Suprapubic skin (tissue), 4 donors: ENCODE measurements around the gene NDUFS3. TPM values are rescaled to one million over a fixed set of nuclear protein-coding genes. Genes with fewer than 3 reads are reported as not detected.
"Not testable (repeated sequence)": the region's sequence is repeated elsewhere in the genome, so short reads cannot be mapped to it uniquely, and the experiment has no call there.

ENCODE experiments used
- DNase-seq, 2 donors: peaks; one replicate each; pipeline ENCODE4 v3.0.0-alpha.2; 2019; ENCODE audit warnings: low spot score in 2 of 2
- H3K27ac ChIP-seq: fragments of 200-600 bp; sonication (generic); one replicate; pipeline ENCODE4 v1.5.1; 2019
- H3K27me3 ChIP-seq: fragments of 200-600 bp; sonication (generic); one replicate; pipeline ENCODE4 v1.5.1; 2019
- H3K36me3 ChIP-seq: fragments of 200-600 bp; sonication (generic); one replicate; pipeline ENCODE4 v1.5.1; 2019
- H3K4me1 ChIP-seq: fragments of 200-600 bp; sonication (generic); one replicate; pipeline ENCODE4 v1.5.1; 2019
- H3K4me3 ChIP-seq: fragments of 200-600 bp; sonication (generic); one replicate; pipeline ENCODE4 v1.5.1; 2019; ENCODE audit warnings: mild to moderate bottlenecking
- H3K9me3 ChIP-seq: fragments of 200-600 bp; sonication (generic); one replicate; pipeline ENCODE4 v1.5.1; 2019
- EP300 ChIP-seq: sonication (generic); formaldehyde crosslinking; IDR thresholded peaks from one replicate; pipeline ENCODE4 v1.6.1; 2017; ENCODE audit warnings: antibody characterized with exemption
- POLR2A ChIP-seq, 2 donors: fragments of 450-650 bp; IDR thresholded peaks; one replicate each; pipeline ENCODE4 v1.6.1; 2017; ENCODE audit warnings: antibody characterized with exemption in 2 of 2, mild to moderate bottlenecking in 2 of 2, moderate library complexity in 2 of 2
- POLR2AphosphoS5 ChIP-seq, 3 donors: sonication (generic); formaldehyde crosslinking; IDR thresholded peaks; one replicate each; pipeline ENCODE4 v1.6.1; 2017; ENCODE audit warnings: antibody characterized with exemption in 3 of 3
- WGBS: methylation state at CpG from one replicate; pipeline ENCODE4 v1.1.5; 2018; 5-methylcytosine and 5-hydroxymethylcytosine counted together
- total RNA-seq, 4 donors: library from RNA; depleted of rRNA; stranded (reverse); fragments of >200 nt; gene quantifications; one replicate each; pipeline ENCODE4 v1.1.0, GENCODE V29; 2016
- TF ChIP-seq, protein P1 (sequence below), 2 donors: fragments of 200-600 bp in 1 of 2; fragments of 450-650 bp in 1 of 2; sonication (generic) in 1 of 2; IDR thresholded peaks; one replicate each; pipeline ENCODE4 v1.5.1; 2016 to 2019; ENCODE audit warnings: antibody characterized with exemption in 2 of 2, mild to moderate bottlenecking in 1 of 2, moderate library complexity in 1 of 2

Gene NDUFS3
- 10 to 100 TPM; 41.3 to 79.5 (median 62.5) TPM for total RNA-seq

DNA sequence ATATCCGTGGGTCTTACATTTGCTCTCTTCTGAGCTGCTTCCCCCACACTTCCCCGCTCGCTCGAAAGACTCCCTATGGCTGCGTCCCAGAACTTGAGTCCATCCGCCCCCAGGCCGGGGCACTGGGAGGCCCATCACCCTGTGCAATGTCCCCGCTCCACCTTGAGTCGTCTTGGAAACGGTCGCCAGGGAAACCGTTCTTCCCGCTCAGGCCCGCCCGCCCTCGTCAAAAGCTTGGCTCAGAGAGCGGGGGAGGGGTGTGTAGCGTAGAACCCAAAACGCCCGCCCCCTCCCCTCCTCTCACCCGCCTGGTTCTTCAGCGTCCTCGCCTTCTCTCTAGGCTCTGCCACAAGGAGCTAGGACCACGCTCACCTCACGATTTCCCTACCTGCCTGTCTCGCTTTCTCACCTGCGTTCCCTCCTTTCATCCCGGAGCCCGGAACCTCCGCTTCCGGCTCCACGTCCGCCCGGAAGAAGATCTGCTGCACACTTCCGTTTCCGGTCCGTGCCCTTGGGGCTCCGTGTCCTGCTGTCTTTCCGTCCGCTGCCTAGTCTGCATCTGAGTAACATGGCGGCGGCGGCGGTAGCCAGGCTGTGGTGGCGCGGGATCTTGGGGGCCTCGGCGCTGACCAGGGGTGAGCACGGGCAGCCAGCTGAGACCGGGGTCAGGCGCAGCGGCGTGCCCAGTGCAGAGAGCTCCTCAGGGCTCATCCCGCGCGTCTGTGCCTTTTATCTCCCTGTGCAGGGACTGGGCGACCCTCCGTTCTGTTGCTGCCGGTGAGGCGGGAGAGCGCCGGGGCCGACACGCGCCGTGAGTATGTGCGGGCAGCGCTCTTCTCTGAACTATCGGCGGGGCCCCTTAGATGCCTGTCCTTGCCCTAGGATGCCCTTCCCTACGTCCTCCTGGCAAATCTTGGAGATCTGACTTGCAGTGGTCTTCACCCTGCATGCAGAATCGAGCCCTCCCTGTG lies at the start of gene NDUFS3, which contains the start of gene KBTBD4:
Gene NDUFS3 (plus strand): TSS at position 551 of the 971 bp plus-strand sequence. CDS start 18 bp downstream, at position 569.
Gene KBTBD4 (minus strand): TSS at position 447 of the 971 bp plus-strand sequence. CDS start 19 bp downstream, at position 428.
- Histone ChIP-seq H3K4me3 (peak within 1 kb of the TSS; percentile 89), H3K4me1 (peaks cover 37% of the 10 kb centered on the region), H3K9me3 (no peaks in the 10 kb centered on the region), H3K27me3 (no peaks in the 10 kb centered on the region), H3K36me3 (peaks cover 53% of the 10 kb centered on the region), H3K27ac (peak within 1 kb of the TSS; percentile 86)
- DNase-seq, result peak; percentile 93 to 96
- TF ChIP-seq, protein P1, sequence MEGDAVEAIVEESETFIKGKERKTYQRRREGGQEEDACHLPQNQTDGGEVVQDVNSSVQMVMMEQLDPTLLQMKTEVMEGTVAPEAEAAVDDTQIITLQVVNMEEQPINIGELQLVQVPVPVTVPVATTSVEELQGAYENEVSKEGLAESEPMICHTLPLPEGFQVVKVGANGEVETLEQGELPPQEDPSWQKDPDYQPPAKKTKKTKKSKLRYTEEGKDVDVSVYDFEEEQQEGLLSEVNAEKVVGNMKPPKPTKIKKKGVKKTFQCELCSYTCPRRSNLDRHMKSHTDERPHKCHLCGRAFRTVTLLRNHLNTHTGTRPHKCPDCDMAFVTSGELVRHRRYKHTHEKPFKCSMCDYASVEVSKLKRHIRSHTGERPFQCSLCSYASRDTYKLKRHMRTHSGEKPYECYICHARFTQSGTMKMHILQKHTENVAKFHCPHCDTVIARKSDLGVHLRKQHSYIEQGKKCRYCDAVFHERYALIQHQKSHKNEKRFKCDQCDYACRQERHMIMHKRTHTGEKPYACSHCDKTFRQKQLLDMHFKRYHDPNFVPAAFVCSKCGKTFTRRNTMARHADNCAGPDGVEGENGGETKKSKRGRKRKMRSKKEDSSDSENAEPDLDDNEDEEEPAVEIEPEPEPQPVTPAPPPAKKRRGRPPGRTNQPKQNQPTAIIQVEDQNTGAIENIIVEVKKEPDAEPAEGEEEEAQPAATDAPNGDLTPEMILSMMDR (IDR thresholded peaks at IDR 0.05), result no peak
- peak; percentile 29 to 99 (median 95) for TF ChIP-seq POLR2AphosphoS5 (IDR thresholded peaks at IDR 0.05)
- peak in 1 of 2 donors; percentile 27 for TF ChIP-seq POLR2A (IDR thresholded peaks at IDR 0.05)
- WGBS, result 0% methylated on average over 53 of the region's 72 CpGs

DNA sequence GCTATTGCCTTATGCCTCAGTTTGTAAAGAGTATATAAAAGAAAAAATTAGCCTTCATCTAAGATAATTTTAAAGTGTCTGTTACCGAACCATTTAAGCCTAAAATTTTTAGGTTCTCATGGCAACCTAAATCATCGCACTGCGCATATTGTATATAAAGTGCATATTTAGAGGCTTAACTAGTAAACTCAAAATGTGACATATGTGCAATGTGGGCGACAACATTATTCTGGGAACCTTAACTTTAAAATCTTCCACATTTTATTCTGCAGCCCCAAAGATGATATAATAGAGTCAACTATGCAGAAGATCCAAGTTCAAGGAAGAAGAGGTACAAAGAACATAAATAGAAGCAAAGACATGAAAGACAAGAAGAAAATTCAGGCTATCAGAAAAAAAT lies 48.9 kb upstream of the NDUFS3 start:
- no peak overlapping the region for H3K4me3 ChIP-seq
- no peak for TF ChIP-seq POLR2AphosphoS5 (IDR thresholded peaks at IDR 0.05)
- no peak for TF ChIP-seq POLR2A (IDR thresholded peaks at IDR 0.05)
- TF ChIP-seq, protein P1 (IDR thresholded peaks at IDR 0.05), result no peak
- no peak for TF ChIP-seq EP300
- peaks cover 6% of the 10 kb centered on the region for H3K36me3 ChIP-seq
- no peak overlapping the region for H3K27ac ChIP-seq
- peaks cover 37% of the 10 kb centered on the region for H3K4me1 ChIP-seq
- no peaks in the 10 kb centered on the region for H3K9me3 ChIP-seq
- H3K27me3 ChIP-seq, result no peaks in the 10 kb centered on the region
- WGBS, result 98% methylated on average over 4 of the region's 4 CpGs
- DNase-seq, result no peak

DNA sequence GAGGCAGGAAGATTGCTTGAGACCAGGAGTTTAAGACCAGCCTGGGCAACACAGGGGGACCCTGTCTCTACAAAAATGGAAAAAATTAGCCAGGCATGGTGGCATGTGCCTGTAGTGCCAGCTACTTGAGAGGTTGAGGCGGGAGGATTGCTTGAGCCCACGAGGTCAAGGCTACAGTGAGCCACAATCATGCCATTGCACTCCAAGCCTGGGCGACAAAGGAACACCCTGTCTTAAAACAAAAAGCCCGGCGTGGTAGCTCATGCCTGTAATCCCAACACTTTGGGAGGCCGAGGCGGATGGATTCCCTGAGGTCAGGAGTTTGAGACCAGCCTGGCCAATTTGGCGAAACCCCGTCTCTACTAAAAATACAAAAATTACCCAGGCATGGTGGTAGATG lies 48.2 kb upstream of the NDUFS3 start:
- not testable (repeated sequence) for DNase-seq, H3K4me3 ChIP-seq, H3K27me3 ChIP-seq, H3K27ac ChIP-seq, H3K9me3 ChIP-seq, H3K36me3 ChIP-seq
- peaks cover 34% of the 10 kb centered on the region for H3K4me1 ChIP-seq
- WGBS, result 95% methylated on average over 9 of the region's 9 CpGs

DNA sequence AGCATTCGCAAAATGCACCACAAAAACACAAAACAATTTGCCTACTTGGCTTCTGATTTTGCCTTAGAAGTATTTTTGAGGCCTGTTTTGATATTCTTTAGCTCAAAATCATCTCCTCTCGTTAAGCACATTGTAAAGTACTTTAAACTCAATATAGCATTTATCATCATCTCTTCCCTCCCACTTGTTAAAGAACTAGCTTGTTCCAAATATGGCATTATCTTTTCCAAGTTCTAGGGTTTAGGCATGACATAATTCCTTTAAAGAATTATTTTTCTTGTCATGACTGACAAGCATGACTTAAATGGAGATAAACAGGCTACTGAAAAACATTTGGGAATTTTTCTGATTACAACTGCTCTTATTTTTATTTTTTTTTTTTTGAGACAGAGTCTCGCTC lies 47.2 kb upstream of the NDUFS3 start:
- peaks cover 6% of the 10 kb centered on the region for H3K36me3 ChIP-seq
- H3K27ac ChIP-seq, result no peak overlapping the region
- DNase-seq, result no peak
- H3K4me3 ChIP-seq, result no peak overlapping the region
- H3K4me1 ChIP-seq, result peaks cover 36% of the 10 kb centered on the region
- H3K9me3 ChIP-seq, result no peaks in the 10 kb centered on the region
- WGBS, result 80% methylated on average over 3 of the region's 3 CpGs
- no peaks in the 10 kb centered on the region for H3K27me3 ChIP-seq
- TF ChIP-seq POLR2A (IDR thresholded peaks at IDR 0.05) (no peak), EP300 (no peak), POLR2AphosphoS5 (IDR thresholded peaks at IDR 0.05) (no peak)
- TF ChIP-seq, protein P1 (IDR thresholded peaks at IDR 0.05), result no peak

DNA sequence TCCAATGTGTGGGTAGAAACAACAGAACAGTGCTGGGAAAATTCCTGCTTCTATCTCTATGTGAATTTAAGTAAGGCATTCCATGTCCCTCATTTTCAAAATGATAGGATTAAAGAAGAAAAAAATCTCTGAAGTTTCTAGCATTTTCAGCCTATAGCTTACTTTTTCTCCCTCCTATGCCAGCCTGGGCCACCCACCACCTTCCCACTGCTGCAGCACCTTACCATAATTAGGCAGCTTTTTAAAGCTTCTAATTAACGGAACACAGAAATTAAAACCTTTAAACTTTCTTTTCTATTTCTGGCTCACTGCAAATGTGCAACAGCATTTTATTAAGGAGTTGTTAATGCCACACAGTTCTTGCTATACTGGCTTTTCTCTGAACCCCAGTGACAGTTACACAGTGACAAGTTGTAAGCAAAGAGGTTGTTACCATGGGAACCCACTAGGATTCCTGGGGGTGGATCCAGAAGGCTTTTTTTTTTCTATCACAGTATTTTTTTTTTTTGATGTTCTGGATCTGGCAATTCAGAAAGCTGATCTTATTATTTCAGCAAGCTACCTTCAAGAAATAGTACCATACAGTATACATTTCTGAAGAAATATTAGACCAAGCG lies 46.2 kb upstream of the NDUFS3 start:
- DNase-seq, result no peak
- H3K36me3 ChIP-seq, result peaks cover 6% of the 10 kb centered on the region
- H3K27ac ChIP-seq, result no peak overlapping the region
- TF ChIP-seq EP300, result no peak
- no peak for TF ChIP-seq POLR2AphosphoS5 (IDR thresholded peaks at IDR 0.05)
- TF ChIP-seq, protein P1 (IDR thresholded peaks at IDR 0.05), result no peak
- TF ChIP-seq POLR2A (IDR thresholded peaks at IDR 0.05), result no peak
- no peaks in the 10 kb centered on the region for H3K27me3 ChIP-seq
- no peaks in the 10 kb centered on the region for H3K9me3 ChIP-seq
- peaks cover 41% of the 10 kb centered on the region for H3K4me1 ChIP-seq
- 81% methylated on average over 2 of the region's 2 CpGs for WGBS
- H3K4me3 ChIP-seq, result no peak overlapping the region
